HepG2 (cell line): ENCODE data around the gene TFPI. TPM values are rescaled to one million over a fixed set of nuclear protein-coding genes. Genes with fewer than 3 reads are reported as not detected.
A peak's percentile ranks its signal among the peaks of the same experiment; 100 is the strongest.

Experiments used
- ATAC-seq: fragments of 200-7000 bp; cut with Tn5 transposase; 3 replicates; pipeline ENCODE4 v1.9.1; 2020; ENCODE audit warnings: mild to moderate bottlenecking, moderate library complexity
- BruUV-seq: library from RNA; stranded (reverse); fragments of 400-500 nt; replicated peaks from 2 replicates; lab custom pipeline; 2021; lab: Mats Ljungman, UMichigan
- CTCF ChIA-PET: fragments of 300-600 bp; formaldehyde crosslinking; extraction: SDS; loops from one replicate; lab custom pipeline; 2021; ENCODE audit warnings: low total read pairs, inconsistent platforms, low intra/inter-chr PET ratio; lab: Yijun Ruan, JAX
- POLR2A ChIA-PET: fragments of 350-600 bp; sonication (Branson Sonifier 250); formaldehyde crosslinking; loops from one replicate; lab custom pipeline; 2020; ENCODE audit warnings: antibody characterized with exemption, inconsistent platforms; lab: Yijun Ruan, JAX
- DNase-seq: peaks from one replicate; pipeline ENCODE4 v3.0.0-alpha.2; 2015; ENCODE audit warnings: low spot score
- FAIRE-seq: peaks from 3 replicates; lab custom pipeline; 2011; peaks lifted over from hg19 to GRCh38; lab: Jason Lieb, UNC
- H2AFZ ChIP-seq: one replicate; pipeline ENCODE4 v1.6.1; 2011; ENCODE audit warnings: low read length, inconsistent platforms
- H3K27ac ChIP-seq: fragments of 300-600 bp; 3 replicates; pipeline ENCODE4 v1.8.0; 2011; ENCODE audit warnings: mixed run types, mild to moderate bottlenecking, mixed read lengths, low read length, inconsistent platforms; ENCODE audit not compliant: insufficient read depth; ENCODE audit errors: extremely low read length
- H3K27me3 ChIP-seq, 2 experiments: fragments of 200-600 bp in 1 of 2; 2 replicates in 1 of 2; 3 replicates in 1 of 2; pipeline versions ENCODE4 v1.6.0 to v1.8.0; 2011; ENCODE audit warnings: low read length in 2 of 2, mild to moderate bottlenecking in 2 of 2, moderate library complexity in 2 of 2, inconsistent platforms in 1 of 2; ENCODE audit not compliant: insufficient read depth in 2 of 2, control insufficient read depth in 1 of 2
- H3K36me3 ChIP-seq, 2 experiments: fragments of 200-600 bp in 1 of 2; replicated peaks in 1 of 2; 2 replicates in 1 of 2; 3 replicates in 1 of 2; pipeline versions ENCODE4 v1.5.1 to v1.8.0; 2011; ENCODE audit warnings: low read length in 2 of 2, inconsistent platforms in 1 of 2; ENCODE audit not compliant: insufficient read depth in 2 of 2, control insufficient read depth in 1 of 2
- H3K4me1 ChIP-seq: 2 replicates; pipeline ENCODE4 v1.5.1; 2012; ENCODE audit warnings: low read length, inconsistent platforms; ENCODE audit not compliant: insufficient read depth
- H3K4me2 ChIP-seq: 2 replicates; pipeline ENCODE4 v1.6.0; 2011; ENCODE audit warnings: low read depth, low read length, inconsistent platforms
- H3K4me3 ChIP-seq, 3 experiments: fragments of 200-600 bp in 1 of 3; sonication (generic), shearing (Covaris generic) in 1 of 3; replicated peaks in 1 of 3; 2 replicates each; pipeline ENCODE4 v1.5.1; 2011 to 2016; ENCODE audit warnings: low read length in 3 of 3, inconsistent platforms in 2 of 3, low read depth in 2 of 3, mild to moderate bottlenecking in 2 of 3, control low read depth in 1 of 3, mixed read lengths in 1 of 3; ENCODE audit not compliant: insufficient read depth in 1 of 3
- H3K79me2 ChIP-seq: one replicate; pipeline ENCODE4 v1.6.1; 2011; ENCODE audit warnings: low read length, inconsistent platforms; ENCODE audit not compliant: insufficient read depth
- H3K9ac ChIP-seq: 2 replicates; pipeline ENCODE4 v1.6.0; 2011; ENCODE audit warnings: mild to moderate bottlenecking, low read depth, low read length, inconsistent platforms; ENCODE audit not compliant: insufficient read depth
- H3K9me3 ChIP-seq: 2 replicates; pipeline ENCODE4 v1.5.1; 2012; ENCODE audit warnings: mild to moderate bottlenecking, low read length
- H4K20me1 ChIP-seq: 2 replicates; pipeline ENCODE4 v1.6.0; 2011; ENCODE audit warnings: inconsistent platforms, mild to moderate bottlenecking, low read length, moderate library complexity; ENCODE audit not compliant: insufficient read depth
- CHD4 ChIP-seq: fragments of 200-600 bp; sonication (generic); IDR thresholded peaks from 2 replicates; pipeline ENCODE4 v1.7.0; 2017; ENCODE audit warnings: mild to moderate bottlenecking, low read length, borderline replicate concordance
- HNRNPK ChIP-seq: fragments of 200-400 bp; formaldehyde crosslinking; IDR thresholded peaks from 2 replicates; pipeline ENCODE4 v1.6.1; 2018; ENCODE audit warnings: low read length, low read depth, moderate library complexity, mild to moderate bottlenecking; ENCODE audit not compliant: poor library complexity, severe bottlenecking
- NFKB2 ChIP-seq: sonication (generic); formaldehyde crosslinking; IDR thresholded peaks from 2 replicates; pipeline ENCODE4 v1.4.0; 2020; ENCODE audit warnings: missing genetic modification reagents, borderline replicate concordance
- ZBTB20 ChIP-seq: sonication (generic); formaldehyde crosslinking; IDR thresholded peaks from 2 replicates; pipeline ENCODE4 v1.8.1; 2023; ENCODE audit warnings: missing genetic modification reagents, low read depth, mild to moderate bottlenecking, borderline replicate concordance
- ZNF142 ChIP-seq: sonication (generic); formaldehyde crosslinking; IDR thresholded peaks from 2 replicates; pipeline ENCODE4 v1.4.0; 2020; ENCODE audit warnings: missing genetic modification reagents
- WGBS: methylation state at CpG from one replicate; pipeline ENCODE4 v1.1.6; 2017; ENCODE audit warnings: low lambda C conversion rate; 5-methylcytosine and 5-hydroxymethylcytosine counted together
- in situ Hi-C: cut with HindIII; loops from 2 replicates; pipeline ENCODE4 v1.10.0; 2017; ENCODE audit warnings: low pct_unique_long_range_greater_than_20kb; ENCODE audit not compliant: extremely low pct_ligation_motif_present
- intact Hi-C: fragments of 100-400 bp; cut with micrococcal nuclease; formaldehyde crosslinking; loops from one replicate; pipeline ENCODE4 v1.10.0; 2022; ENCODE audit not compliant: unreplicated experiment
- polyA plus RNA-seq, 8 experiments: library from polyadenylated mRNA; depleted of rRNA in 3 of 8; stranded (reverse) in 7 of 8; unstranded in 1 of 8; fragments of >200 nt; fragmentation: Illumina TruSeq in 4 of 8; extraction: Trizol in 4 of 8; gene quantifications; 2 replicates each; pipeline versions ENCODE4 v1.2.1 to v1.2.3, GENCODE V29; 2011 to 2016; ENCODE audit warnings: low read depth in 4 of 8, missing spikeins in 1 of 8, mixed read lengths in 1 of 8; ENCODE audit not compliant: insufficient read depth in 1 of 8
- total RNA-seq, 5 experiments: library from RNA; depleted of rRNA; stranded (reverse); fragments of >200 nt; fragmentation: Illumina TruSeq; extraction: Trizol; gene quantifications; 2 replicates each; pipeline ENCODE4 v1.2.3, GENCODE V29; 2016; ENCODE audit warnings: low read depth in 1 of 5

Gene TFPI
- total and polyA plus RNA-seq, 2 of the 13 experiments (the other 11 are each of a cell fraction or from before 2014, with no cell fraction given), result 301 to 436 TPM

GRCh38 chr2:187482796-187483195 is 71.4 kb downstream of the TFPI start (continued):
- TF ChIP-seq ZNF142, result no peak
- no peak for TF ChIP-seq ZBTB20

GRCh38 chr2:187481543-187481942 is 72.7 kb downstream of the TFPI start:
- BruUV-seq, result no TSS peak
- intact Hi-C loops, result no loop called here
- POLR2A ChIA-PET, result no interaction called here

More at GRCh38 chr2:187481543-187481942, 72.7 kb downstream of the TFPI start:
- DNase-seq, result no peak
- no peak for FAIRE-seq
- H3K4me2 ChIP-seq, result no peak overlapping the region
- no peaks in the 10 kb centered on the region for H3K9me3 ChIP-seq
- no peaks in the 10 kb centered on the region for H3K79me2 ChIP-seq
- in situ Hi-C loops, result no loop called here
- no peak overlapping the region for H2AFZ ChIP-seq
- no peaks in the 10 kb centered on the region for H3K27me3 ChIP-seq
- H3K36me3 ChIP-seq, result peaks cover 14 to 77% of the 10 kb centered on the region in 2 experiments
- WGBS, result 94% methylated on average over 3 of the region's 3 CpGs
- no peak overlapping the region for H3K27ac ChIP-seq
- peaks cover 7% of the 10 kb centered on the region for H4K20me1 ChIP-seq
- CTCF ChIA-PET, result no interaction called here
- ATAC-seq, result no peak
- TF ChIP-seq NFKB2, result no peak
- peak; percentile 95 for TF ChIP-seq HNRNPK
- TF ChIP-seq CHD4, result no peak
- no peaks in the 10 kb centered on the region for H3K4me1 ChIP-seq
- H3K9ac ChIP-seq, result no peak overlapping the region
- no peak overlapping the region for H3K4me3 ChIP-seq
